NCI-H146 treated with DMSO at 0.1 percent for 48 hours (cell line): ENCODE measurements around the gene IDS.
"Not testable (repeated sequence)": the region's sequence is repeated elsewhere in the genome, so short reads cannot be mapped to it uniquely, and the experiment has no call there.

ENCODE experiments used
- DNase-seq: peaks from one replicate; lab custom pipeline; 2025; ENCODE audit not compliant: unreplicated experiment; lab: John Stamatoyannopoulos, UW

IDS gene

GRCh38 chrX:149504915-149505651 is at the start of gene IDS:
Gene IDS (minus strand): TSS chrX:149505306. CDS start chrX:149505137, 169 bp downstream.
- peak; percentile 77 for DNase-seq

- DNase-seq, result not testable (repeated sequence)
These were observed 46.8 kb upstream of the IDS start for GRCh38 chrX:149551939-149552248.

GRCh38 chrX:149551245-149551938 is 46.3 kb upstream of the IDS start:
- DNase-seq, result not testable (repeated sequence)

GRCh38 chrX:149550454-149550853 is 45.3 kb upstream of the IDS start:
- DNase-seq, result not testable (repeated sequence)

GRCh38 chrX:149549701-149550100 is 44.6 kb upstream of the IDS start, which contains the start of gene HSFX3:
Gene HSFX3 (minus strand): TSS chrX:149549924. CDS start chrX:149549852, 72 bp downstream.
- DNase-seq, result not testable (repeated sequence)

GRCh38 chrX:149547782-149548181 is 42.7 kb upstream of the IDS start:
- not testable (repeated sequence) for DNase-seq

- not testable (repeated sequence) for DNase-seq
These were observed 41.9 kb upstream of the IDS start for GRCh38 chrX:149546962-149547361.

- not testable (repeated sequence) for DNase-seq
These were observed 40.7 kb upstream of the IDS start for GRCh38 chrX:149545545-149546543.

GRCh38 chrX:149541521-149542047 is 36.5 kb upstream of the IDS start:
- DNase-seq, result peak; percentile 2

- DNase-seq, result peak; percentile 91
These were observed 35.8 kb upstream of the IDS start, which contains the start of gene EOLA1 for GRCh38 chrX:149540621-149541520. Gene EOLA1 (plus strand): TSS chrX:149541012. CDS start chrX:149545631, 4,619 bp downstream.

- DNase-seq, result peak; percentile 86
These were observed 35.1 kb upstream of the IDS start for GRCh38 chrX:149540131-149540620.

- DNase-seq, result peak; percentile 82
These were observed 34.4 kb upstream of the IDS start for GRCh38 chrX:149539283-149540130.

- not testable (repeated sequence) for DNase-seq
These were observed 32.4 kb upstream of the IDS start for GRCh38 chrX:149537474-149537873.

- DNase-seq, result not testable (repeated sequence)
These were observed 30.0 kb upstream of the IDS start for GRCh38 chrX:149534926-149535602.

GRCh38 chrX:149533999-149534398 is 28.9 kb upstream of the IDS start:
- DNase-seq, result not testable (repeated sequence)

GRCh38 chrX:149532868-149533267 is 27.8 kb upstream of the IDS start:
- DNase-seq, result not testable (repeated sequence)

- DNase-seq, result no peak
These were observed 26.5 kb upstream of the IDS start for GRCh38 chrX:149531599-149531998.

GRCh38 chrX:149528381-149528780 is 23.3 kb upstream of the IDS start:
- DNase-seq, result no peak
